Ovary (tissue), 3 donors: ENCODE results near the gene ROR2.

Experiments used
- CTCF ChIP-seq, 3 donors: fragments of 450-650 bp in 2 of 3; fragments of 200-600 bp in 1 of 3; IDR thresholded peaks; one replicate each; pipeline versions ENCODE4 v1.5.1 to v1.8.0; 2016 to 2022; ENCODE audit warnings: antibody characterized with exemption in 3 of 3, mild to moderate bottlenecking in 1 of 3
- EP300 ChIP-seq: sonication (generic); formaldehyde crosslinking; IDR thresholded peaks from one replicate; pipeline ENCODE4 v1.6.1; 2017; ENCODE audit warnings: antibody characterized with exemption
- POLR2A ChIP-seq: fragments of 450-650 bp; IDR thresholded peaks from one replicate; pipeline ENCODE4 v1.6.1; 2017; ENCODE audit warnings: antibody characterized with exemption, mild to moderate bottlenecking, moderate library complexity
- donor health status: DM: no; HTN: no; CAD: no.

GRCh38 chr9:91680106-91680505, 269.9 kb downstream of the ROR2 start:
- no peak for TF ChIP-seq POLR2A
- TF ChIP-seq CTCF (IDR thresholded peaks at IDR 0.05), result no peak
- TF ChIP-seq EP300, result no peak
